ENCODE results near the gene PDCD1.
"Not testable (repeated sequence)": the region's sequence is repeated elsewhere in the genome, so short reads cannot be mapped to it uniquely, and the experiment has no call there.

Gene PDCD1

DNA sequence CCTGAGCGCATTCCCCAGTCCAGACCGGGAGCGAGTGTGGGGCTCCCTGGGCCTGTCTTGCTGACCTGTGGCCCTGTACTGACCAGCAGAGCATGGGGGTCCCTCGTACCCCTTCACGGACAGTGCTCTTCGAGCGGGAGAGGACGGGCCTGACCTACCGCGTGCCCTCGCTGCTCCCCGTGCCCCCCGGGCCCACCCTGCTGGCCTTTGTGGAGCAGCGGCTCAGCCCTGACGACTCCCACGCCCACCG lies 44.4 kb downstream of the PDCD1 start:
- no peak for DNase-seq (ENCODE audit: low read depth in 3 of 3)

DNA sequence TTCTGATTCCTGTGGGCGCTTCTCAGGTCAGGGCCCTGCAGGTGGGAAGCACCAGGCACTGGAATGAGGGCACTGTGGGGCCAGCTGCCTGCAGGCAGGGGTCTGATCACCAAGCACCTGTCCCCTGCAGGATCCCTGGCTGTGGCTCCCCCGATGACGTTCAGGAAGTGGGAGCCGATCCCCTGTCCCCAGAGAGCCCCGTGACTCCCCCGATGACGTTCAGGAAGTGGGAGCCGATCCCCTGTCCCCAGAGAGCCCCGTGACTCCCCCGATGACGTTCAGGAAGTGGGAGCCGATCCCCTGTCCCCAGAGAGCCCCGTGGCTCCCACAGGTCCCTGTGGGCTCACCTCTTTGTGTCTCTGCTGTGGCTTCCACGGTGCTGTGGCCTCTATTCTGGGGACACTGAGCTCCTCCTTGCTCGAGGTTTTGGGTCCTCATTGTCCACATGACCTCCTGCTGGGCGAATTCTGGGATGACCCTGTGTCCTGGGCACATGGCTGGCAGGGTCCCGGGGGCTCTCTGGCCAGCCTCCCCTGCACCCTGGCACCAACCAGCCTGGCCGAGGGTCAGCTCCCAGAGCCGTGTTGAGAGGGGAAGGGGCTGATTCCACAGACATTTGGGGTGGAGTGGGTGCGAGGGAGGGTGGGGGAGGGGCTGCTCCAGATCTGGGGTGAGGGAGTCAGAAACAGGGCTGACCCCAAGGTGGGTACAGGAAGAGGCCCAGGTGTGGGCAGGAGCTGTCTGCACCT lies 44.9 kb downstream of the PDCD1 start:
- no peak for DNase-seq (ENCODE audit: low read depth in 3 of 3)

DNA sequence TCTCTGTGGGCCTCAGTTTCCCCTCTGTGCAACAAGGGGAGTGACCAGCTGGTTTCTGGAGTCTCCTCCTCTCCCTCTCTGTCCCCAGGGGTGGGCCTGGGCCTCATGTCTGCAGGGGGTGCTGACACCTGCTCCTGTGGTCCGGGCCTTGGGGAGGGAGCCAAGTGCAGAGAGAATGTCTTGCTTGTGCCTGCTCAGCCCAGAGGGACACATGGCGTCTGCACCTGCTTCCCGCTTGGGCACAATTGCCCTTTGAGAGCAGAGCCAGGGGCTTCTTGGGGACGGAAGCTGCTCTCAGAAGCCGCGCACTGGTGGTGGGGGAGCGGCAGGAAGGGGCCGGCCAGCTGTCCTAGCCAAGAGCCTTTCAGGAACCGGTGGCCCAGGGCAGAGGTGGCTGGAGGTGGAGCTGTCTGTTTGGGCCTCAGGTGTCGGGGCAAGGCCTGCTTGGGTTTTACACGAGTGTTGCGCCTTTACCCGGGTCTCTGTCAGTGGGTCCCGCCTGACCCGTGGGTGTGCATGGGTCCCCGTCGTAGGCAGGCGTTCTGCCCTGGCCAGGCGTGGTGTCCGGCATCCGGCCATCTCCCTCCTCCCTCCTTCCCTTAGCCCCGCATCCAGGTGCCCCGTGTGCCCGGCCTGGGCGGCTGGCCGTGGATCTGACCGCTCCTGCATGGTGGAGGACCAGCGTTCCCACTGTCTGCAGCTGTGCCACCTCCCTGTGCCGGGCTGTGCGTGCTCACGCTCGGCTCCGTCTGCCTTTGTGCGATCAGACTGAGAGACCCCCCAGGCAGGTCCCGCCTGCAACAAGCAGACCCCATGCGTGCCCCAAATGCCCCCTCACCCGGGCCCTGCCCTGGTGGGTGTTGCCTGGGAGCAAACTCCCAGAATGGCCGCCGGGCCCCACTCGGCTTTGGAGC lies 45.7 kb downstream of the PDCD1 start:
- no peak for DNase-seq (ENCODE audit: low read depth in 3 of 3)

DNA sequence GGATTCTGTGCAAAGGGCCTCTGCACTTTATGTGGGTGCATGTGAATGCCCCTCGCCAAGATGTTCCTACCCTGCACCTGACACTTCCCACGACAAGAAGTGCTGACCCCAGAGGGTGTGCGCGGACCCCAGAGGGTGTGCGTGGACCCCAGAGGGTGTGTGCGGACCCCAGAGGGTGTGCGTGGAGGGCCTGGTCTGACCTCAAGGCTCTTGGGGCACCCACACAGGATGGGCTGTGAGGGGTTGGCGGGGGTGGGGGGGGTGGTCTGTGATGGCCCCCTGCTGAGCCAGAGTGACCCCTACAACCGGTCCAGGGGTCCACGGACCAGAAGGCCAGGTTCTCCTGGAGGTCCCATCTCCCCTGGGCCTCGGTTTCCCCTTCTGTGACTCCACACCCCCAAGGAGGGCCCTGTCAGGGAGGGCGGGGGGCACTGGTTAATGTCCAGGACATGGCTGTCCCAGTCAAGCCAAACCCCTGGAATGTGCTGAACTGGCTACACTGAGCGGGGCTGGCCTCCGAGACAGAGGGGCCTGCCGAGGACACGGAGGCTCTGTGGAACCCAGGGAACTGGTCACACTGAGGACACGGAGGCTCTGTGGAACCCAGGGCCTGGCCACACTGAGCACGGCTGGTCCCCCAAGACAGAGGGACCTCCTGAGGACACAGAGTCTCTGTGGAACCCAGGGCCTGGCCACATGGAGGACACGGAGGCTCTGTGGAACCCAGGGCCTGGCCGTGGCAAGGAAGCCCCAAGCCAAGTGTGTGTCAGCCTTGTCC lies 46.6 kb downstream of the PDCD1 start:
- DNase-seq (ENCODE audit: low read depth in 3 of 3), result no peak

DNA sequence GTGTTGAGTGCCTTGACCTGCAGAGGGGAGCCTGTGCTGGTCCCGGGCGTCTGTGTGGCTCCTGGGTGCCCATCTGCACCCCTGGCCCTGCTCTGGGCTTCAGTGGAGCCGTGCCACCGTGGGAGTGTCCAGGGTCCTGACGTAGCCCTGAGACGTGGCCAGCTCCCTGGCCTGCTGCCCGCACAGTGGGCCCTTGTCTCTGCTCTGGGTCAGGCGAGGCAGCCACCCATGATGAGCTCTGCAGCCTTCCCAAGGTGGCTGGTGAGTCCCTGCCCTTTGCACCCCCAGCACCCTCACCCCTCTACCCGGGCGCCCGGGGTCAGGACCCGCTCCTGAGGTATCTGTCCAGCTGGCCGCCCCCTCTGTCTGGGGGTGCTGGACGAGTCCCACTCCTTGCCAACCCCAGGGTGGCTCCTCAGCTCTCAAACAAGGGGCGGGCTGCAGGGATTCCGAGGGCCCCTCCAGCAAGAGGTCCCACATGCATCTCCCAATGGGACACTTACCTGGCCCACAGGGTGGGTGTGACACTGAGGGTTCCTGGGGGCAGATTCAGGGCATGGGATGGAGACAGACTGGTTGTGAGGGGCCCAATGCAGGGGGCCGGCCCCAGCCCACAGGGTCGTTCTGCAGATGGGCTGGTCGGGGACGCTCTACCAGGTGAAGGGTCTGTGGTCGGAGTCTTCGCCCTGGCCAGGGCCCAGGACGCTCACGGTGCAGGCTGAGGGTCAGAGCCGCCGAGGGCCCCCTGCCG lies 47.3 kb downstream of the PDCD1 start:
- DNase-seq (ENCODE audit: low read depth in 3 of 3), result no peak

DNA sequence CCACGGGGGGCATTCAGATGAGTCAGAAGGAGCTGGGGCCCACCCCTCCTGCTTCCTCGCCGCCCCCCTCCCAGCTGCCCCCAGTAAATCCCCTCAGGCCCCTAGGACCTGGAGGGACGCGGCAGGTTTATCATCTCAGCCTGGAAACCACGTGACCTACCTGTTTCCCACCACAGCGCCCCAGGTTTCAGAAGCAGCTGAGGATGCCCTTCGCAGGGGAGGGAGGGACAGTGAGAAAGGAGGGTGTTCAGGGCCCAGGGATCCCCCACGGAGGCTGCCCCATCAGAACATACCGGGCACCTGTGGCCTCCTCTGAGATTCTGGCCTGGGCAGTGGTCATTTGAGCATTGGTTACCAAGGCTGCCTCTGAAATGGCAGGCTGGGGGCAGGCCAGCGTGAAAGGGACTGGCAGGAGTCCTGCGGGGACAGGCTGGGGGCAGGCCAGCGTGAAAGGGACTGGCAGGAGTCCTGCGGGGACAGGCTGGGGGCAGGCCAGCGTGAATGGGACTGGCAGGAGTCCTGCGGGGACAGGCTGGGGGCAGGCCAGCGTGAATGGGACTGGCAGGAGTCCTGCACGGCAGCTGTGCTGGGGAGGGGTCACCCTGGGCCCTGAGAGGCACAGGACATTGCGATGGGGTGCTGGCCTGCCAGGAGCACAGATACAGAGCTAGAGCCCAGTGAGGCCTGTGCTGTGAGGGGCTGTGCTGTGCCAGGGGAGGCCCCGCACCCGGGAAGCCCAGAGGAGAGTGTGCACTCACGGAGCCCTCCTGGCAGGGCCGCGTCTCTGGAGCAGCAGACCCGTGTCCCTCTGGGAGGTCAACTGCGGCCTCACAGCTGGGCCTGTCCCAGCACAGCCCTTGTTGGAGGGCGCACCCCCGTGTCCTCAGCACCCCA lies 48.1 kb downstream of the PDCD1 start:
- DNase-seq (ENCODE audit: low read depth in 3 of 3), result no peak

DNA sequence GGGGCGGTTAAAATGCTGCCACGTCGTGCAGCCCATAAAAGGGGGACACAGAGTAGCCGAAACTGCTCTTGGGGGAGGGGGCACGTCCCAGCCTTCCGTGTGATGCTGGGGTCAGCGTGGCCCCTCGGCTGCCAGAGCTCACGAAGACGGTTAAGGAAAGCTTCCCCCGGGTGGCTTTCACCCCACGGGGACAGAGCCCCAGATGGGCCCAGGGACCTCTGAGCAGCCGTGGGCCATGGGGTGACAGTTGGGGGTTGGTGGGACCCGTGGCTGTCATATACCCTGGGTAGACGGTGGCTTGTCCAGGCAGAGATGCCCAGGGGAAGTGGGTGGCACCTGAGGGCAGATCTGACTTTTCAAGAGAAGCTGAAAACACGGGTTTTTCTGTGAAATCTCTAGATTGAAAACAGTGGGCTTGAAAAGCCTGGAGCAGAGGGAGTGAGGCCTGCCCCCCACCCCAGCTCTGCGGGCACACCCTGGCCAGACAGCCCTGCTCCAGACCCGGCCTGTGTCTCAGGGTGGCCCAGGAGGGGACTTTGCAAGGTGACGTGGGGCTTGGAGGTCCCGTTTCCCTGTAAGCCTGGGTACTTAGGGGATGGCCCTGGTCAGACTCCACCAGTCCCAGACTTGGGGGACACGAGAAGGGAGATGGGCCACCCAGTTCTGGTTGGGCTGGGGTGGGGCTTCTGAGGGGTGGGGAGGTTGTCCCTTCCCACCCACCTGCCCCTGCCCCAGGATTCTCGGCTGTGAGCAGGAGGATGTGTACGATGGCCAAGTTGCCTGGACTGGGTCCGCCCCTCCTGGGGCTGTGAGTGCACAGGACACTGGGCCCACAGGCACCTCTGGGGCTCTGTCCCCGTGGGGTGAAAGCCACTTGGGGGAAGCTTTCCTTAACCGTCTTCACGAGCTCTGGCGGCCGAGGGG lies 49.0 kb downstream of the PDCD1 start:
- DNase-seq (ENCODE audit: low read depth in 3 of 3), result no peak

DNA sequence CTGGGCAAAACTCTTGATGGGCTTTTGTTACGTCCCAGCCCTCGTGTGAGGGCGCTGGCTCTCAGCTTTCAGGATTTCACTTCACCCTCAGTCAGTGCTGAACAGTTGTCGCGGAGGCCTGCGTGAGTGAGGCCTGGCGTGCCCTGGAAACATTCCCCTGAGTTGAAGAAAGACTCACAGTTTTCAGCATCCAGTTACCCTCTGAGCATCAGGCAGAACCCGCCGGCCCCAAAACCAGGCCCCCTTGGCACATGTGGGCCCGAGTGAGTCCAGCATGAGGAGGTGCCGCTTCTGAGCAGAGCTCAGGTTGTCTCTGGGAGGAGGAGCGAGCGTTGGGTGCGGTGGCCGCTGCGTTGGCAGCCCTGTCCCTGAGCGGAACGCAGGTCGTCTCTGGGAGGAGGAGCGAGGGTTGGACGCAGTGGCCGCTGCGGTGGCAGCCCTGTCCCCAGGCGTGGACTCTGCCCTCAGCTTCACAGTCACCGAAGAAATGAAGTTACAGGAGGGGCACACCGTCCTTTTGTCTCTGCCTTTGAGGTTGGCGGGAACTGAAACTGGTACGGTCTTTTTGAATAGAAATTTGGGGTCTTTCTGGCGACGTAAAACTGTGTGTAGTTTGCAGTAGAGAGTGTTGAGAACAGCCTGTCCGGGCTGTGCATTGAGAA lies 49.8 kb downstream of the PDCD1 start, which contains the start of gene NEU4:
TSS of gene NEU4 (plus strand) at position 473 of the 662 bp plus-strand sequence. CDS start 5,292 bp downstream, outside the sequence.
- DNase-seq (ENCODE audit: low read depth in 3 of 3), result no peak

DNA sequence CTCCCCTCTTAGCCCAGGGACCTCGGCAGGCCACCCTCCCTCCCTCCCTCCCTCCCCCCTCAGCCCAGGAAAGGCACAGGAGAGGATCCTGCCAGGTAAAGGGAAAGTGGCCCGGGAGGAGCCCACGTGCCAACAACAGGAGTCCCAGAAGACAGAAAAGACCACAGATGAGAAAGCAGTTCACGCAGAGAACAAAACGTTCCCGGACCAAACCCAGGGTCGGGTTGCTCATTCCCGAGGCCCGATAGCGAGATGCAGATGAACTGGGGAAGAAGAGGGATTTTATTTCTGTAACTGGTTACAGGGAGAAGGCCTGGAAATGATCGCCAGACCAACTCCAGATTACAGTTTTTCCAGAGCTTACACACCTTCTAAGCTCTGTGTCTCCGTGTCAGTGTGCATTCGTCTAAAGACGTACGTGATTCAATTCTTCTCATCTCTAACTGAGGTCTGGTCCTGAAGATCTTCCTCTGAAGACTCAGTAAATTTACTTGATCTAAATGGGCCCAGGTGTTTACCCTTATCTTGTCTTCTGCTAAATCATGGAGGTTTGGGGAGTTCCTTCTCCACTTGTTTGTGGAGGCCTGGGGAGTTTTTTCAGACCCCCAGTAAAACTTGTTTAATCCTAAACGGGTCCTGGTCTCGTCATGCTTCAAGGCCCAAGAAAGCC lies 50.5 kb downstream of the PDCD1 start:
- no peak for DNase-seq (ENCODE audit: low read depth in 3 of 3)

DNA sequence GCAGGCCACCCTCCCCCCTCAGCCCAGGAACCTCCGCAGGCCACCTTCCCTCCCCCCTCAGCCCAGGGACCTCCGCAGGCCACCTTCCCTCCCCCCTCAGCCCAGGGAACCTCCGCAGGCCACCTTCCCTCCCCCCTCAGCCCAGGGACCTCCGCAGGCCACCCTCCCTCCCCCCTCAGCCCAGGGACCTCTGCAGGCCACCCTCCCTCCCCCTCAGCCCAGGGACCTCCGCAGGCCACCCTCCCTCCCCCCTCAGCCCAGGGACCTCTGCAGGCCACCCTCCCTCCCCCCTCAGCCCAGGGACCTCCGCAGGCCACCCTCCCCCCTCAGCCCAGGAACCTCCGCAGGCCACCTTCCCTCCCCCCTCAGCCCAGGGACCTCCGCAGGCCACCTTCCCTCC lies 52.5 kb downstream of the PDCD1 start:
- not testable (repeated sequence) for DNase-seq (ENCODE audit: low read depth in 3 of 3)

DNA sequence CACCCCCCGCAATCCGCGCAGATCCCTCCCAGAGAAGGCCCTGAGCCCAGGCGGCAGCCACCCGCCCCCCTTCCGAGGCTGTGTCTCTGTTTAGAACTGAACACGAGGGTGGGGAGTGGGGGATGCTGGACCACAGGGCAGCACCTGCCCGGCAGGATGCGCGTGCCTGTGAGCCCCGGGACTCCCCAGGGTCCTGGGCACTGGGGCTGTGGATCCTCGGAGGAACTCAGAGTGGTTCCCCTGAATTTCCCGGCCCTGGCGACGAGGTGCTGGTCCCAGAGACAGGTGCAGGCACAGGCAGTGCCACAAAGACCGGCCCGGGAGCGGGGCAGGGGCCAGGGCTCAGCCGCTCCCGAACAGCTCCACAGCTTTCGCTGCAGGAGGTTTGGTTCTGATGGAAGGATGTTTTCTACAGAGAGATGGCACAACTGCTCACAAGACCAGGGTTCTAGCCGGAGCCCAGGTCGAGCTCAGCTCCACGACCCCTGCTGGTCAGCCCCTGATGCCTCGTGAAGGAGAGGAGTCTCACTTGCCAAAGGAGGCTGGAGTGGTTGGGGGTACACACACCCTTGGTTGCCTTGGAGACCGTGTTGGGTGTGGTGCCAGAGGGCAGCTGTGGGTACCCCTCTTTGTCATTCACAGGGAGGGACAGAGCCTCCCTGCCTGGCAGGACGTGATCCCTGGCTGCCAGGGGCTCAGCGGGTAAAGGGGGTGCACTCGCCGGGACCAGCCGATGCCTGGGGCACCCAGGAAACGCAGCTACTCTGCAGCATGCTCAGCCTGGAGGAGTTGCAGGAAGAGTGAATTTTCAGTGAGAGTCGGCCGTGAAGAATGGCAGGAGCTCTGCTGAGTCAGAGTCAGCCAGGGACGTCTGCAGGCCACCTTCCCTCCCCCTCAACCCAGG lies 54.1 kb downstream of the PDCD1 start:
- no peak for DNase-seq (ENCODE audit: low read depth in 3 of 3)

DNA sequence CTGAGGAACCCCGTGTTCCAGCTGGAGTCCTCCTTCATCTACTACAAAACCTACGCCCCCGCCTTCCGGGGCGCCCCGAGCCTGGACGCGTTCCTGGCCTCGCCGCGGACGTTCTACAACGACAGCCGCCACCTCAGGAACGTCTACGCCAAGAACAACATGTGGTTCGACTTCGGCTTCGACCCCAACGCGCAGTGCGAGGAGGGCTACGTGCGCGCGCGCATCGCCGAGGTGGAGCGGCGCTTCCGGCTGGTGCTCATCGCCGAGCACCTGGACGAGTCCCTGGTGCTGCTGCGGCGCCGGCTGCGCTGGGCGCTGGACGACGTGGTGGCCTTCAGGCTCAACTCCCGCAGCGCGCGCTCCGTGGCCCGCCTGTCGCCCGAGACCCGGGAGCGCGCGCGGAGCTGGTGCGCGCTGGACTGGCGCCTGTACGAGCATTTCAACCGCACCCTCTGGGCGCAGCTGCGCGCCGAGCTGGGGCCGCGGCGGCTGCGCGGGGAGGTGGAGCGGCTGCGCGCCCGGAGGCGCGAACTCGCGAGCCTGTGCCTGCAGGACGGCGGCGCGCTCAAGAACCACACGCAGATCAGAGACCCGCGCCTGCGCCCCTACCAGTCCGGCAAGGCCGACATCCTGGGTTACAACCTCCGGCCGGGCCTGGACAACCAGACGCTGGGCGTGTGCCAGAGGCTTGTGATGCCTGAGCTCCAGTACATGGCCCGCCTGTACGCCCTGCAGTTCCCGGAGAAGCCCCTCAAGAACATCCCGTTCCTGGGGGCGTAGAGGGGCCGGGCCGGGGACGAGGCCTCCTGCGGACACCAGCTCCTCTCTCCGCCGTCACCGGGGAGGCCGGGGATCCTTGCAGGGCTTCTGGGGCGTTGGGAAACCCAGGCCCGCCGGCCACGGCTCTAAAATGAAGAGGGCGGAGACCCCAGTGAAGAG lies 55.0 kb downstream of the PDCD1 start:
- DNase-seq (ENCODE audit: low read depth in 3 of 3), result peak in 1 of 3 donors; percentile 33

DNA sequence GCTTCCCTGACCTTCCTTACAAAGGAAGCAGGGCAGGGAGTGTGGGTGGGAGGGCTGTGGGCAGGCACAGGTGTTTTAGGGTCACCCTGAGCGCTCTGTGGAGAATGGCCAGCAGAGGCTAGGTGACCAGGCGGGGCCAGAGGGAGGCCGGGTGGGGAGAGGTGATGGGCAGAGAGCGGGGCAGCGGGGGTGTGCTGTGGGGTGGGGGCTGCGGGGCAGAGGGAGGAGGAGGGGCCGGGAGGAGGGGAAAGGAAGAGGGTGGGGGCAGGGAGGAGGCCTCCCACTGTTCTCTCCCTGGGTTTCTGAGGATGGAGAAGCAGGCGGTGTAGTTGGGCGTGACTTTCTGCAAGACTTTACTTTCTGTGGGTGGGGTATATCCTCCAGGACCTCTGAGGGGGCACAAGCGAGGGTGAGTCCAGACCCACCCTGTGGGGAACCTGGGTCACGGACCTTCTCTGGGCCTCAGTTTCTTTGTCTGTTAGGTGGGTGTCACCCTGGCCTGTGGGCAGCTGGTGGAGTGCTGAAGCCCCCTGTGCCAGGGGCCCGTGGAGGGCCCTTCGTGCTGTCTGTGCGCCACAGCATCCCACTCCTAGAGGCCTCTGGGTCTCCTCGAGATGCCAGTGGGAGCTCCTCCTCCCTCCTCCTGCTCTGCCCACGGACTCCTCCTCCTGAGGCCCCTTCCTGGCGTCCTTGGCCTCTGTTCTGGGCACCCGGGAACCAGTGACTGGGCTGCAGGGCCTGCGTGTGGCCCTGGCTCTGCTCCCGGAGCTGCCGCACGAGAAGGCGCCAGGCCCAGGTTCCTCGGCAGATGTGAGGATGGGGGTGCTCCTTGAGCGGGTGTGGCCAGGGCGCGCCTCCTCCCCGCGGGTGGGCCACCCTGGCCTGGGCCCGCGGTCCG lies 56.0 kb downstream of the PDCD1 start:
- no peak for DNase-seq (ENCODE audit: low read depth in 3 of 3)

DNA sequence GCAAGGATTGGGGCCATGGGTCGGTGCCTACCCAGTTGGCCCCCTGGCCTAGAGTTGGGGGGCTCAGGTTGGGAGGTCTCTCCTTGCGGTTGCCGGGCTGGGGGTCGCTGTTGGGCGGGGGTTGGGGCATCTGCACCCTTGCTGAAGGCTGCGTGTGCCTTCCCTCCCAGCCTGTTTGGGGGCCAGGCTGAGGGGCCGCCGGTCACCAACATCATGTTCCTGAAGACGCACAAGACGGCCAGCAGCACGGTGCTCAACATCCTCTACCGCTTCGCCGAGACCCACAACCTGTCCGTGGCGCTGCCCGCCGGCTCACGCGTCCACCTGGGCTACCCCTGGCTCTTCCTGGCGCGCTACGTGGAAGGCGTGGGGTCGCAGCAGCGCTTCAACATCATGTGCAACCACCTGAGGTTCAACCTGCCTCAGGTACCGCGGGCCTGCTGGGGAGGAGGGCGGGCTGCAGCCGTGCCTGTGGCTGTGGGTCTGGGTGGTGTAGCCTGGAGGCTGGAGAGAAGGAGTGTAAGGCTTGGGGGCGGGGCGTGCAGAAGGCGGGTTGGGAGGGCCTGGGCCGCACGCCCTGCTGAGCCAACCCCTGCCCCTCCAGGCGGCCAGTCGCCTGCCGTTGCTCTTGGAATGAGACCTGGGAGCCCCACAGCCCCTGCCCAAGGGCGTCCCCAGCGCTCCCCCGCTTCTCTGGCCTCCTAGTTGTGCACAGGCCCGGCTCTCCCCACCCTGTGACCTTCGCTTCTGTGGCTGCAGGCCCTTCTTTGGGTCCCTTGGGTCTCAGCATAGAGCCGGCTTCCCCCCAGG lies 56.9 kb downstream of the PDCD1 start:
- DNase-seq (ENCODE audit: low read depth in 3 of 3), result no peak
